ENCODE measurements around the gene KLF11.
A peak's percentile ranks its signal among the peaks of the same experiment; 100 is the strongest.

The KLF11 gene

GRCh38 chr2:10045561-10046355 lies 2.4 kb downstream of the KLF11 start:
- TF ChIP-seq, protein P1, sequence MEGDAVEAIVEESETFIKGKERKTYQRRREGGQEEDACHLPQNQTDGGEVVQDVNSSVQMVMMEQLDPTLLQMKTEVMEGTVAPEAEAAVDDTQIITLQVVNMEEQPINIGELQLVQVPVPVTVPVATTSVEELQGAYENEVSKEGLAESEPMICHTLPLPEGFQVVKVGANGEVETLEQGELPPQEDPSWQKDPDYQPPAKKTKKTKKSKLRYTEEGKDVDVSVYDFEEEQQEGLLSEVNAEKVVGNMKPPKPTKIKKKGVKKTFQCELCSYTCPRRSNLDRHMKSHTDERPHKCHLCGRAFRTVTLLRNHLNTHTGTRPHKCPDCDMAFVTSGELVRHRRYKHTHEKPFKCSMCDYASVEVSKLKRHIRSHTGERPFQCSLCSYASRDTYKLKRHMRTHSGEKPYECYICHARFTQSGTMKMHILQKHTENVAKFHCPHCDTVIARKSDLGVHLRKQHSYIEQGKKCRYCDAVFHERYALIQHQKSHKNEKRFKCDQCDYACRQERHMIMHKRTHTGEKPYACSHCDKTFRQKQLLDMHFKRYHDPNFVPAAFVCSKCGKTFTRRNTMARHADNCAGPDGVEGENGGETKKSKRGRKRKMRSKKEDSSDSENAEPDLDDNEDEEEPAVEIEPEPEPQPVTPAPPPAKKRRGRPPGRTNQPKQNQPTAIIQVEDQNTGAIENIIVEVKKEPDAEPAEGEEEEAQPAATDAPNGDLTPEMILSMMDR (IDR thresholded peaks at IDR 0.05; ENCODE audit: low read depth, low read length, missing control alignments) = no peak
- no peak overlapping the region for H3K4me3 ChIP-seq (ENCODE audit: low read depth, low read length)
- no peak for DNase-seq (ENCODE audit: low read depth)

GRCh38 chr2:10046931-10047330 lies 3.6 kb downstream of the KLF11 start:
- H3K4me3 ChIP-seq (ENCODE audit: low read depth, low read length) = no peak overlapping the region
- DNase-seq (ENCODE audit: low read depth) = no peak
- TF ChIP-seq, protein P1 (IDR thresholded peaks at IDR 0.05; ENCODE audit: low read depth, low read length, missing control alignments) = no peak

- H3K4me3 ChIP-seq (ENCODE audit: low read depth, low read length) = no peak overlapping the region
These were observed 4.5 kb downstream of the KLF11 start for GRCh38 chr2:10047616-10048500.

GRCh38 chr2:10048501-10049171 lies 5.3 kb downstream of the KLF11 start:
- TF ChIP-seq, protein P1 (IDR thresholded peaks at IDR 0.05; ENCODE audit: low read depth, low read length, missing control alignments) = peak; percentile 59
- no peak overlapping the region for H3K4me3 ChIP-seq (ENCODE audit: low read depth, low read length)
- no peak for DNase-seq (ENCODE audit: low read depth)

More at GRCh38 chr2:10047616-10048500, 4.5 kb downstream of the KLF11 start:
- TF ChIP-seq, protein P1 (IDR thresholded peaks at IDR 0.05; ENCODE audit: low read depth, low read length, missing control alignments) = no peak
- no peak for DNase-seq (ENCODE audit: low read depth)

- DNase-seq (ENCODE audit: low read depth) = no peak
- TF ChIP-seq, protein P1 (IDR thresholded peaks at IDR 0.05; ENCODE audit: low read depth, low read length, missing control alignments) = no peak
- H3K4me3 ChIP-seq (ENCODE audit: low read depth, low read length) = no peak overlapping the region
These were observed 8.9 kb downstream of the KLF11 start for GRCh38 chr2:10052216-10052615.

- DNase-seq (ENCODE audit: low read depth) = no peak
- TF ChIP-seq, protein P1 (IDR thresholded peaks at IDR 0.05; ENCODE audit: low read depth, low read length, missing control alignments) = no peak
- no peak overlapping the region for H3K4me3 ChIP-seq (ENCODE audit: low read depth, low read length)
These were observed 10.0 kb downstream of the KLF11 start for GRCh38 chr2:10053351-10053750.
